Hematopoietic multipotent progenitor cell treated with erythropoietin and hydrocortisone succinate and interleukin-3 and kit ligand, for 15 days (in vitro differentiated cells): ENCODE data around the gene LSM14A.
"Not testable (repeated sequence)": the region's sequence is repeated elsewhere in the genome, so short reads cannot be mapped to it uniquely, and the experiment has no call there.

ENCODE experiments used
- DNase-seq: peaks from one replicate; pipeline ENCODE4 v3.0.0-alpha.2; 2015; ENCODE audit warnings: low spot score

The LSM14A gene

DNA sequence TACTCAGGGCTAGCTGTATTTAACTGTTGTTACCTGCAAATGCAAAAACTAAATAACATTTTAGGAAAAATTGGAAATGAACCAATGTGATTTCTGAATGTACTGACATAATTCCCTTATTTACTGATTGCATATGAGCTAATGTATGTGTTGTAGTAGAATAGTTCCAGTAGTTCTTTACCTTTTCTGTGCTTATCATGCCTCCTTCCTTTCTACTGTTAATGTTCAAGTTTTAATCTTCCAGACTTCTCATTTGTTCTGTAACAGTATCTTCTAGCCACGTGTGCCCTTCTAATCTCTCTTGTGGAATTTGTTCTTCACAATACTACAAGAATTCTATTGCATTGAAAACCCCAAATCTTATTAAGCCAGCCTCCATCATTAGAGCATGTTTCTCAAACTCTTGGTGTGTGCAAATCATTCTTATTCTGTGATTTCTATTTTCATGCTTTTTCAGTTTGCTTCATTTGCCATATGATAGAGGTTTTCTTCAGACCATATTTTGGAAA, 17.7 kb downstream of the LSM14A start:
- DNase-seq, result no peak

- no peak for DNase-seq
These were observed 19.2 kb downstream of the LSM14A start for GRCh38 chr19:34191355-34191962.

GRCh38 chr19:34193439-34193838, 21.1 kb downstream of the LSM14A start:
- no peak for DNase-seq

DNA sequence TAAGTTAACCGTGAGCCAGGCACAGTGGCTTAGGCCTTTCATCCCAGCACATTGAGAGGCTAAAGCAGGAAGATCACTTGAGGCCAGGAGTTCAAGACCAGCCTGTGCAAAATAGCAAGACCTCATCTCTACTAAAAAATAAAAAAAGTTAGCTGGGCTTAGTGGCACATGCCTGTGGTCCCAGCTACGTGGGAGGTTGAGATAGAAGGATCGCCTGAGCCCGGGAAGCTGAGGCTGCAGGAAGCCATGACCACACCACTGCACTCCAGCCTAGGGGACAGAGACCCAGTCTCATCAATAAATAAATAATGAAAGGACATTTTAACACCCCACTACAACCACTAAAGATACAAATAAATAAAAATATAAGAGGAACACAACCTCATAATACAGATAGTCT, 21.6 kb downstream of the LSM14A start:
- DNase-seq, result no peak

DNA sequence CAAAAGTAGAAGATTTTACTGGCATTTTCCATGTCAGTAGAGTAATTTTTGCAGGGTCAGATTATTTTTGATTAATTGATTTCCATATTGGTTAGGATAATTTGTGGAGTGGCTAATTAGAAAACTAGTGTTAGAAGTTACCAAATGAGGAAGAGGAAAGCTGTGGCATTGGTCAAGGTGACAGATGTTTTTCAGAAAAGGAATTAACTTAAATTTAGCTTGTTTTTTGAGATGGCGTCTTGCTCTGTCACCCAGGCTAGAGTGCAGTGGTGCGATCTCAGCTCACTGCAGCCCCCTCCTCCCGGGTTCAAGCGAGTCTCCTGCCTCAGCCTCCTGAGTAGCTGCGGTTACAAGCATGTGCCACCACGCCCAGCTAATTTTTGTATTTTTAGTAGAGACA, 28.8 kb downstream of the LSM14A start:
- no peak for DNase-seq

DNA sequence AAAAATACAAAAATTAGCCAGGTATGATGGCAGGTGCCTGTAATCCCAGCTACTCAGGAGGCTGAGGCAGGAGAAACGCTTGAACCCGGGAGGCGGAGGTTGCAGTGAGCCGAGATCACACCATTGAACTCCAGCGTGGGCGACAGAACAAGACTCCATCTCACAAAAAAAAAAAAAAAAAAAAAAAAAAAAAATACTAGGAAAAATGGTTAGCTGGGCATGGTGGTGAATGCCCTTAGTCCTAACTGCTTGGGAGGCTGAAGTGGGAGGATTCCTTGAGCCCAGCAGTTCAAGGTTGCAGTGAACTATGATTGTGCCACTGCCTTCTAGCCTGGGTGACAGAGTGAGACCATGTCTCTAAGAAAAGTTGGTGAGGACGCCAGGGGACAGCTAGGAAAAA, 33.0 kb downstream of the LSM14A start:
- DNase-seq, result not testable (repeated sequence)

DNA sequence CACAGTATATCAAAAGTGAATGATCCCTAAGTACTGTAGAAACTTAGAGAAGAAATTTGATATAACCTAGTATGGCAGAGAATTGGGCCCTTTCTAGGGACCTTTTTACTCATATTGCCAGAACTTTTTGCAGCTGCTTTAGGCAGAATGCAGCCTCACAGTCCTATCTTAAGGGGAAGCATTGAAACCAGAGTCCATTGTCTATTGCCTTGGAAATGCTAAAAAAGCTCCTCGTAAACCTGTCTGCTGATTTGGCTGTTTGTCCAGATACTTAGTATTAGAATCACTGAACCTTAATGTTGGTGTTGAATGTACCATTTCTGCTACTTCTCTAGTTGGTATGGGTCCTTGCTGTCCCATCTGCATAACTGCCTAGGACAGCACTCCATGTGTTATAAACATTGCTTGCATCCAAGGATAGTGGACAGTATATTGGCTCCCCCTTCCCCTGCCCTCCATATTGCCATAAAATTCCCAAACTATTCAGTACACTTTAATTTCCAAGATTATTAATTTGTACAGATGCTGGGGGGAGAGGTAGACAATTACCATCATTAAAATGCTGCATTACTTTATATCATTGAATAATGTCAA, 36.1 kb downstream of the LSM14A start:
- DNase-seq, result no peak

- no peak for DNase-seq
These were observed 37.4 kb downstream of the LSM14A start for GRCh38 chr19:34209726-34210125.

GRCh38 chr19:34213283-34213682, 41.0 kb downstream of the LSM14A start:
- DNase-seq, result no peak

DNA sequence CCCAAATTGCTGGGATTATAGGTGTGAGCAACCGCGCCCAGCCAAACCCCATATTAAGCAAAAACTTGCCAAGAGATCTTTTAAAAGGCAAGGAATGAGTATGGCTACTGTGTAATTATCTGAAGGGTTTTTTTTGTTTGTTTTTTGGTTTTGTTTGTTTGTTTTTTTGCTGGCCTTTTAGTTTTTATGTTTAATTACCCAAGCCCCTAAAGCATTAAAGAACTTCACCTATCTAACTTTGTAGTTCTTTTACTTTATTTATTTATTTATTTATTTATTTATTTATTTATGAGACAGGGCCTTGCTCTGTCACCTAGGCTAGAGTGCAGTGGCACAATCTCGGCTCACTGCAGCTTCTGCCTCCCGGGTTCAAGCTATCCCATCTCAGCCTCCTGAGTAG, 41.7 kb downstream of the LSM14A start:
- DNase-seq, result no peak

GRCh38 chr19:34215006-34215665, 42.8 kb downstream of the LSM14A start:
- DNase-seq, result no peak

- no peak for DNase-seq
These were observed 43.3 kb downstream of the LSM14A start for GRCh38 chr19:34215666-34216038.

DNA sequence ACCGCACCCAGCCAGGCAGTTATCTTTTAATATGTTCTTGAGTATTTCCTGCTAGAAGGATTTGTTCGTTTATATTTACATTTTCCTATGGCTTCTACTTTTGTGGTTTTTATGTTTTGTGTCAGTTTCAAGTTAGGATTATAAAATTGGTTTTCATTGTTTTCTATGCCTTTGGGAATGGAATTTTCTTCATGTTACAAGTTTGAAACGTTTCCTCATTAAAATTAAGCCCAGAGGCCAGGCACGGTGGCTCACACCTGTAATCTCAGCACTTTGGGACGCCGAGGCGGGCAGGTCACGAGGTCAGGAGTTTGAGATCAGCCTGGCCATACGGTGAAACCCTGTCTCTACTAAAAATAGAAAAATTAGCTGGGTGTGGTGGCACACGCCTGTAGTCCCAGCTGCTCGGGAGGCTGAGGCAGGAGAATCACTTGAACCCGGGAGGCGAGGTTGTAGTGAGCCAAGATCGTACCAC, 44.5 kb downstream of the LSM14A start:
- DNase-seq, result not testable (repeated sequence)

GRCh38 chr19:34217952-34218817, 45.9 kb downstream of the LSM14A start:
- peak; percentile 22 for DNase-seq

- DNase-seq, result no peak
These were observed 46.5 kb downstream of the LSM14A start for GRCh38 chr19:34218818-34219164.

DNA sequence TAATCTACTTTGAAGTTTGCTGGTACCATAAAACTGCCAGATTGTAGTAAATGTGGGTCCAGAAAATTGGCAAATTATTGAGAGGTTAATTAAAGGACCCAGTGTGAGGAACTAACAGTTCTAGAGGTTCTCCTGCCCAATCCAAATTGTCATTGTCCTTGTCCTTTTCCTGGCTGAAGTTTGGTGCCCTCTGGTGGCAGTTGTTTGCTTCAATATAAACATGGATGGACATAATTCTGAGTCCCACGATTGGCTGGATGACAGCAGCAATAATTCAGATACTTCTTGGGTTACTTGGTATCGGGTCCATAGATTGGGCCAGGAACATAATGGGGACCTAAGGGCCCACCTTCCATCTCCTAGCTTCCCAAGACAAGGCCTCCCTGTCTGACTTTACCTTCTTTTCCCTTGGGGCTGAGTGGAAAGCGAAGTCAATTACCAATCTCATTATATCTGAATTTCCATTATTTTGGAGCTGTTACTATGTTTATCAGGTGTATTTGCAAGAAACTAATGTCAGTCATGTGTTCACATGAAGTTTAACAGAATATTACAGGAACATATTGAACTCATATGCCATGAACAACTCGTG, 48.3 kb downstream of the LSM14A start:
- peak; percentile 80 for DNase-seq

DNA sequence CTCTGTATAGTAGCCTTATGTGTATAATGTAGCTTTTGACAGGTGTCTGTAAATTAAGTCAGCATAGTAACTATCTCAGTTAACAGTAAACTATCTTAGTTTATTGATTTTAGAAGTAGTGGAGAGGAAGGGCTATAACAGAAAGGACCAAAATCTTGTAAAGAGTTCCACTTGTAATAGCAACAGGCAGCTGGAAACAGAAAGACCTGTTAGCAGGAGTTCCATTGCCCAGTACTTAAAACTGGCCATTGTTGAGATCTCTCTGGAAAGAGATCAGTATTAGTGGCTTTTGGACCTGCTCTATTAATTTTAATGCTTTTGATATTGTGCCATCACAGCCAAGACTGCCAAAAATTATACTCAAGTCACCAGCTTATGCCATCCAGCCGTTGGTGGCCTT, 50.1 kb downstream of the LSM14A start:
- DNase-seq, result no peak

DNA sequence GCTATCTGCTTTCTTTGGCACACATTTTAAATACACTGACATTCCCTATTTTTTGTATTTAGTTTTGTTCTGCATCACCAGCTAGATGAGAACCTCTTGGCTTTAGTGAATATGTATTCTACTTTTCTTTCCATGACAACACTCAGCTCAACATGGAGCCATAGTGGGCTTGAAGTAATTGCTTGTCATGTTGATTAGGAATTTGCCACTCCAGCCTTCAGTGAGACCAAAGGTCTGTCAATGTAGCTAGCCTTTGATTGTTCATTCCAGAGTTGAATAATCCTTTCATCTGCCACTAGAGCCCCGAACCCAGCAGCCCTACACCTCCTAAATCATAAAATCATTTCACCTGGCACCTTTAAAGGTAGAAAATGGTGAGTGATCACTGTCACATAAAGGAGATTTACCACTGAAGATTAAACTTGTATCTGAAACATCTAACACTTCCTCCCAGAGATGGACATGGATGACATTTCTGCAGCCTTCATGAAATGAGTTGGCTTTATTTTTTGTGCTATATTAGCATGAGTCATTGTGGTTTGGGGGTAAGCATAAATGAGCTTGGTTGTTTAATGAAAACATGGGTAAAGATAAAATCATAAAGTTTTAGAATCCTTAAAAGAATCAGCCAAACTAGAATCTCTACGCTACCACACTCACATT, 52.8 kb downstream of the LSM14A start:
- DNase-seq, result no peak

- no peak for DNase-seq
These were observed 53.3 kb downstream of the LSM14A start for GRCh38 chr19:34225659-34226015.

DNA sequence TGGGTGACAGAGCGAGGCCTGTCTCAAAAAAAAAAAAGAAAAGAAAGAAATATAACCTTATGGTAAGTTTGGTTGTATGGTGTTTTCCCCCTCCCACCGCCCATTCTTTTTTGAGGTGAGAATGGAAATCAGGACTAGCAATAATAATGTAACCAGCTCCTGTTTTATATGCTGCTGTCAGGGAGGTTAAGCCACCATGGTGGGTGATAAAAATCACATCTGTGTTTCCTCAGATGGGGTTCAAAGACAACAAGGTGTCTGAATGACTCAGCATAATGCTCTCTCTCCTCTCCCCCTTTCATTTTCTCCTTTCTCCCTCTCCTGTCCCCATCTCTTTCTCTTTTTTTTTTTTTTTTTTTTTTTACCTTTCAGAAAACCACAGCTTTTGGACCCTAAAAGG, 53.7 kb downstream of the LSM14A start:
- DNase-seq, result no peak

- no peak for DNase-seq
These were observed 56.0 kb downstream of the LSM14A start for GRCh38 chr19:34228347-34228746.

GRCh38 chr19:34228762-34229161, 56.5 kb downstream of the LSM14A start:
- DNase-seq, result no peak
